ELF-1 (cell line): ENCODE measurements around the gene OSBP2.
A peak's percentile ranks its signal among the peaks of the same experiment; 100 is the strongest.

ENCODE experiments used
- DNase-seq: peaks from one replicate; pipeline ENCODE4 v3.0.0-alpha.2; 2016; ENCODE audit warnings: low read depth, low spot score

The OSBP2 gene

DNA sequence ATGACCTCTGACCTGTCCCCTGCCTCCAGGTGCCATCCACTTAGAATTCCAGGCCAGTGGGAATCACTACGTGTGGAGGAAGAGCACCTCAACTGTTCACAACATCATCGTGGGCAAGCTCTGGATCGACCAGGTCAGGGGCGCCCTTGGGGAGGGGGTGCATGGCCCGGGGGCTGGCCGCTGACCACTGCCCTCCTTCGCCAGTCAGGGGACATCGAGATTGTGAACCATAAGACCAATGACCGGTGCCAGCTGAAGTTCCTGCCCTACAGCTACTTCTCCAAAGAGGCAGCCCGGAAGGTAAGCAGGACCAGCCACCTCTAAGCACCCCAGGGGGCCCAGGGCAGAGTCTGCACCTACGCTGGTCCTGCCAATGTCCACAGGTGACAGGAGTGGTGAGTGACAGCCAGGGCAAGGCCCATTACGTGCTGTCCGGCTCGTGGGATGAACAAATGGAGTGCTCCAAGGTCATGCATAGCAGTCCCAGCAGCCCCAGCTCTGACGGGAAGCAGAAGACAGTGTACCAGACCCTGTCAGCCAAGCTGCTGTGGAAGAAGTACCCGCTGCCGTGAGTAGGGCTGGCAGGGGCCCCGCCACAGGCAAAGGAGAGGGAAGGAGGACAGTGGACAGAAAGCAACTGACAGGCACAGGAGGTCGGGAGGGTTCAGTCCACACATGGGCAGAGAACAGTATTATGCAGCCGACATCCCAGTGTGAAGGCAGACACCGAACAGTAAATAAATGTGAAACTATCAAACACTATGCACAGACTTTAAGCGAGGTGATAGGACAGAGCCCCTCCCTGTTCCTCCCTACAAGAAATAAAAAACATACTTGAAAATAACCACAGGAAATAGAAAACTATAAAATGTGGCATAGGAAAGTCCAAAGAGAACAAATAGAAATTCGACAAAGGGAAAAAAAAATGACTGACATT lies 199.0 kb downstream of the OSBP2 start:
- no peak for DNase-seq

GRCh38 chr22:30894371-30894740 lies 199.7 kb downstream of the OSBP2 start:
- DNase-seq, result no peak

DNA sequence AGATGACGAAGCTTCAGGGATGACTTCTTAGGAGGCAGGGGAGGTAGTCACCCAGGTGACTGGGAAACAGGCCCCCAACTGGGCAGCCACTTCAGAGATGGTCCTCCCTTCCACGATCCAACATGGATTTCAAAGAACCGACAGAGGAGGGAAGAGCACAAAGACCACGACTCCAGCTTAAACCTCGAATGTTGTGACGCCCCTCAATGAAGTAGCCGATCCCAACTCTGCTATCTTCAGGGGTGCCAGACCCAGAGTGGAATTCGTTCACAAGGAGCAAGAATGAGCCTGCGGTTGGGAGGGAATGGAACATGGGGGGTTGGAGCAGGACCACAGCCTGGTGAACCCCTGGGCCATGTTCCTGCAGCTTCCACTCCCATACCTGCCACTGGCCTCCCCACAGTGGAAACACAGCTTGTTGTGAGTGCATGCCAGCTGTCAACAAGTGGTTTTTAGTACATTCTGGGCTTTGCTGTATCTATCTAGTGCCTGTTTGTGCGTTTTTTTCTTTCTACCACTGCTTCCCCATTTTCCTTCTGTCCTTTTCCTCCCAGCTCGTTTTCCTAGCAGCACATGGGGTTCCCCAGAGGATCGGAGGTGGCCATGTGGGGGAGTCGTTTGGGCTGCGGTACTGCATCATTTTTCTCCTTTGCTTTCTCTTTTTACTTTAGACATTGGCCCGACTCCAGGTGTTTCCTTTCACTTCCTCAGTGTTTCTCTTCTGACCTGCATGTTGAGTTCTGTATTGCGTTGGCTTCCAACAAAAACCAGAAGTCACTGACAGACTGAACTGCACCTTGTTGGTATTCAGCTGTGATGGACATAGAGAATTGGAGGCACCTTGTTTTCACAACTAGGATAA lies 208.1 kb downstream of the OSBP2 start:
- no peak for DNase-seq

- DNase-seq, result no peak
Observed at GRCh38 chr22:30903876-30904460, 209.3 kb downstream of the OSBP2 start.

DNA sequence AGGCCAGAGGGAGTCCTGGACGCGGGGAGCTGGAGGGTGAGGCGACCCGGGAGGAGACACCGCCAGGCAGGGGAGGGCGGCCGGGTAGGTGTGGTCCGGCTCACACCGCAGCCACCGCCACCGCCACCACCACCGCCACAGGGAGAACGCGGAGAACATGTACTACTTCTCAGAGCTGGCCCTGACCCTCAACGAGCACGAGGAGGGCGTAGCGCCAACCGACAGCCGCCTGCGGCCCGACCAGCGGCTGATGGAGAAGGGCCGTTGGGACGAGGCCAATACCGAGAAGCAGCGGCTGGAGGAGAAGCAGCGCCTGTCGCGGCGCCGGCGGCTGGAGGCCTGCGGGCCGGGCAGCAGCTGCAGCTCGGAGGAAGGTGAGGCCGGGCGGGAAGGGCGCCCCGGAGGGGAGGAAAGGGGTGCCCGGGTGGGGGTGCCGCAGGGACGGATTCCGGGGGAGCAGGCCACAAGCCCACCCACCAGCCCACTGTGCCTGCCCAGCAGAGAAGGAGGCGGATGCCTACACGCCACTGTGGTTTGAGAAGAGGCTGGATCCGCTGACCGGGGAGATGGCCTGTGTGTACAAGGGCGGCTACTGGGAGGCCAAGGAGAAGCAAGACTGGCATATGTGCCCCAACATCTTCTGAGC lies 211.1 kb downstream of the OSBP2 start:
- DNase-seq, result no peak

DNA sequence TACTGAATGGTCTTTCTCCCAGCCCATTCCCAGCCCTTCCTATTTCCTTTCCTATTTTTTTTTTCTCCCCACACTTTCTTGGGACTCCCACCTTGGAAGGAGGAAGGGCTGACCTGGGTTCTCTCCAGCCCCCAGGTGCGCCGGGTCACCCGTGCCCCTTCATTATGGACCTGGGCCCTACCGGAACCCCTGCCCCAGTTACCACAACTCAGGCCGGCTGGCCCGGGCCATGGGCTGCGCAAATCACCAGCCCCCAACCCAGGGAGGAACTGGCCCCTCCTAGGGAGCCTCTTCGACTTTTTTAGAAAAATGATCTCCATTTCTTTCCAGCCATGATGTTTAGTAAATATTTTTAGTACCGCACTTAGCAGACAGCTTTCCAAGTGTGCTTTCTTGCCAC lies 211.7 kb downstream of the OSBP2 start:
- no peak for DNase-seq

DNA sequence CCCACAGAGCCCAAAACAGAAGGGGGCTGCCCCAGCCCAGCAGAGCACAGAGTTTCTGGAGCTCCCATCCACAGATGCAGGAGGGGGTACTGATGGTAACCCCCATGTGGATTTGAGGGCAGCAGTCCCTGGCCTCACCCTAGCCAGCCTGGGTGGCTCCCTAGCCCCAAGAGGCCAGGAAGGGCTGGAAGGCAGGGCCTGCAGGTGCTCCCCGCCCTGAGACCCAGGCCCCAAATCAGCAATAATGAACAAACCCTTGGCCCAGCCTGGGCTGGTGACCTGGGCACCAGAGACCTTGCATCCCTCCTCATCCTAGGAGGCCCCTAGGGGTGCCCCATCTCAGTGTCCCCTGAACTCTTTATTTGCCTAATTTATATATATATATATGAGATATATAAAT lies 212.3 kb downstream of the OSBP2 start:
- no peak for DNase-seq

DNA sequence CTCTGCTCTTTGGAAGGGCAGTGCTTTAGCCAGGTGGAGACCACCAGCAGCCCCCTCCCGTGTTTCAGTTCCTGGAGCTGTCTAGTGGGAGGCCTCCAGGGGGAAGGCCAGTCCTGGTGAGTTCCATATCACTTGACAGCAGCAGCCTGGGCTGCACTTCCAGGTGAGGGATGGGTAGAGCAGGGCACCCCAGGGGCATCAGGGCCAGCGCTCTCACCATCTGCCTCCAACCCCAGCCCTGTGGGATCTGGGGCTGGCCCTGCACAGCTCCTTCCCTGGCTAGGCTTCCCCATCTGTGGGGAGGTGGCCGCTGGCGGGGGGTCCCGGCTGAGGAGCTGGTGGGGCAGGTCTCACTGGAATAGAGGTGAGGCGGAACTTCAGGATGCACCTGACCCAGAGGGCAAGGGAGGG lies 213.4 kb downstream of the OSBP2 start:
- no peak for DNase-seq

GRCh38 chr22:30909306-30909705 lies 214.6 kb downstream of the OSBP2 start:
- DNase-seq, result no peak

DNA sequence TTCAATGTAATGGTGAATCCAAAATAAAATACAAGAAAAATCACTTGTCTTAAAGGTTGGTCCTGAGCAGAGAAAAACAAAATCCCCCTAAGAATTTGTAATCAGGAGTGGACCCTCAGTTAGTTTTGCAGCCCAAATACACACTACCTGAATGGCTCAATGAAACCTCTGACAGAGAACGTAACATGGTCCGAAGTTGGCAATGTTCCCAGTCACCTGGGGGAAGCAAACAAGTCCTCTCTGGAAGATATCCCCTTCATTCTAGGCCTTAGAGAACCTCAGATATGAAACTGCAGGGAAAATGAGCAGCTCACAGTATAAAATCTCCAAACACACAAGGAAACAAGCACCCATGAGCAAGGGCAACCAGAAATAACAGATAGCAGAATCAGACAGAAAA lies 215.7 kb downstream of the OSBP2 start:
- no peak for DNase-seq

GRCh38 chr22:30918761-30919160 lies 224.1 kb downstream of the OSBP2 start:
- no peak for DNase-seq

GRCh38 chr22:30919973-30920372 lies 225.3 kb downstream of the OSBP2 start:
- no peak for DNase-seq

DNA sequence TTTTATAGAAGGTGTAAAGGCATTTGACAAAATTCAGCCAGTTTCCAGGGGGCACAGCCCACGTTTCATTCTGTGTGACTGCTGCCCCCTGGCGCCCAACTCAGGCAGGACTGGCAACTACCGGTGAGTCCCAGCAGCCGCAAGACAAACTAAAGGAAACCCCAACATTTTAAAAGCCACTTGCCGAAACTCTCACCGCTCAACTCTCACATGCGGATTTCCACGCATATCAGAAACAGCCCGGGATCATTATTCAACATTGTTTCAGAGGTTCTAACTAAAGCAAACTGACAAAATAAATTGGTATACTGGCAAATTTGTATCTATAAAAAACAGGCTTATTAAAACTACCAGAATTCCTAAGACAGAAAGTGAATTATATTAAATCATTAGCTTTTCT lies 225.7 kb downstream of the OSBP2 start:
- DNase-seq, result peak; percentile 77

- no peak for DNase-seq
Observed at GRCh38 chr22:30921108-30921507, 226.4 kb downstream of the OSBP2 start.

GRCh38 chr22:30922151-30922611 lies 227.5 kb downstream of the OSBP2 start:
- no peak for DNase-seq

- no peak for DNase-seq
Observed at GRCh38 chr22:30923168-30923900, 228.7 kb downstream of the OSBP2 start.

GRCh38 chr22:30925667-30926066 lies 231.0 kb downstream of the OSBP2 start:
- no peak for DNase-seq

- DNase-seq, result no peak
Observed at GRCh38 chr22:30926706-30927105, 232.0 kb downstream of the OSBP2 start.

GRCh38 chr22:30927806-30928205 lies 233.1 kb downstream of the OSBP2 start:
- no peak for DNase-seq

GRCh38 chr22:30928401-30928800 lies 233.7 kb downstream of the OSBP2 start:
- no peak for DNase-seq

DNA sequence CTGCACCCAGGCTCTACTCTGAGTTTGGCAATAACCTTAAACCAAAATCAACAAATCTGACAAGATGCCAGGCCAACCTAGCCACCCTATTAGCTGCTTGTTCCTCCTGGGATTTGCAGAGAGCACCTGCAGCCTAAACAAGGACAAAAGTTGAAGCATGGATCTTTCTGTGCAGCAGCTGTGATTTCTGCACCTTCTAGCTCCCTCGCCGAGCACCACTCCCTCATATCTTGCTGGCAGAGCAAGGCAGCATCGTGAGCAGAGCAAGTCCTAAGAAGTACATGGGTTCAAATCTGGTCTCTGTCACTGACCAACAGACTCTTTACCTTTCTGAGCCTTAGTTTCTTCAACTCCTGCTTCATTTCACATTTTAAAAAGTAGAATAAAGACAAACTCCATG lies 235.6 kb downstream of the OSBP2 start:
- DNase-seq, result no peak
